OCI-LY1 (cell line): Measurements from ENCODE around the gene HDDC3.

Experiments used
- H2AFZ ChIP-seq: fragments of 200-600 bp; sonication (generic), shearing (Covaris generic); 2 replicates; pipeline ENCODE4 v1.6.0; 2014; ENCODE audit warnings: antibody characterized with exemption, mild to moderate bottlenecking, low read length
- H3F3A ChIP-seq: fragments of 200-600 bp; sonication (generic), shearing (Covaris generic); 2 replicates; pipeline ENCODE4 v1.6.0; 2014; ENCODE audit warnings: mild to moderate bottlenecking, antibody characterized with exemption, low read length, moderate library complexity; ENCODE audit not compliant: insufficient read depth
- H3K27ac ChIP-seq: fragments of 200-600 bp; sonication (generic); 2 replicates; pipeline ENCODE4 v1.5.1; 2014; ENCODE audit warnings: low read length, mixed run types, mild to moderate bottlenecking, low read depth; ENCODE audit not compliant: poor library complexity, severe bottlenecking
- H3K27me3 ChIP-seq: fragments of 200-600 bp; sonication (generic); 2 replicates; pipeline ENCODE4 v1.6.0; 2014; ENCODE audit warnings: antibody characterized with exemption, mild to moderate bottlenecking, low read length, moderate library complexity; ENCODE audit not compliant: insufficient read depth
- H3K36me3 ChIP-seq: fragments of 200-600 bp; sonication (generic); 2 replicates; pipeline ENCODE4 v1.6.1; 2014; ENCODE audit warnings: mild to moderate bottlenecking, antibody characterized with exemption, low read length, moderate library complexity, mixed read lengths; ENCODE audit not compliant: insufficient read depth
- H3K4me1 ChIP-seq: fragments of 200-600 bp; sonication (generic); 2 replicates; pipeline ENCODE4 v1.5.1; 2014; ENCODE audit warnings: mild to moderate bottlenecking, low read length, moderate library complexity; ENCODE audit not compliant: insufficient read depth, severe bottlenecking
- H3K4me2 ChIP-seq: fragments of 200-600 bp; sonication (generic), shearing (Covaris generic); 2 replicates; pipeline ENCODE4 v1.6.1; 2014; ENCODE audit warnings: low read length
- H3K4me3 ChIP-seq: fragments of 200-600 bp; sonication (generic); 2 replicates; pipeline ENCODE4 v1.5.1; 2014; ENCODE audit warnings: low read length, low read depth, mild to moderate bottlenecking, mixed read lengths; ENCODE audit not compliant: poor library complexity, severe bottlenecking
- H3K79me2 ChIP-seq: fragments of 200-600 bp; shearing (Covaris generic); 2 replicates; pipeline ENCODE4 v1.6.1; 2016; ENCODE audit warnings: mixed run types, low read length, mixed read lengths; ENCODE audit not compliant: insufficient read depth
- H3K9ac ChIP-seq: fragments of 200-600 bp; sonication (generic), shearing (Covaris generic); 2 replicates; pipeline ENCODE4 v1.6.1; 2014; ENCODE audit warnings: mild to moderate bottlenecking, low read length, mixed read lengths
- H3K9me2 ChIP-seq: fragments of 200-600 bp; sonication (generic), shearing (Covaris generic); 2 replicates; pipeline ENCODE4 v1.6.1; 2014; ENCODE audit warnings: low read depth, mild to moderate bottlenecking, low read length, mixed read lengths
- H3K9me3 ChIP-seq: fragments of 200-600 bp; shearing (Covaris generic); 2 replicates; pipeline ENCODE4 v1.6.1; 2014; ENCODE audit warnings: low read length, mixed read lengths
- H4K20me1 ChIP-seq: fragments of 200-600 bp; sonication (generic), shearing (Covaris generic); 2 replicates; pipeline ENCODE4 v1.6.0; 2016; ENCODE audit warnings: mild to moderate bottlenecking, low read length; ENCODE audit not compliant: insufficient read depth
- CTCF ChIP-seq: fragments of 200-600 bp; sonication (generic), shearing (Covaris generic); IDR thresholded peaks from 2 replicates; pipeline ENCODE4 v1.5.1; 2017; ENCODE audit warnings: mild to moderate bottlenecking, antibody characterized with exemption, low read length, moderate library complexity, mixed read lengths
- EZH2 ChIP-seq: fragments of 200-600 bp; sonication (generic), shearing (Covaris generic); IDR thresholded peaks from 2 replicates; pipeline ENCODE4 v1.8.0; 2017; ENCODE audit warnings: borderline replicate concordance, mixed run types, mild to moderate bottlenecking, antibody characterized with exemption, low read length, moderate library complexity, mixed read lengths

HDDC3 gene

DNA sequence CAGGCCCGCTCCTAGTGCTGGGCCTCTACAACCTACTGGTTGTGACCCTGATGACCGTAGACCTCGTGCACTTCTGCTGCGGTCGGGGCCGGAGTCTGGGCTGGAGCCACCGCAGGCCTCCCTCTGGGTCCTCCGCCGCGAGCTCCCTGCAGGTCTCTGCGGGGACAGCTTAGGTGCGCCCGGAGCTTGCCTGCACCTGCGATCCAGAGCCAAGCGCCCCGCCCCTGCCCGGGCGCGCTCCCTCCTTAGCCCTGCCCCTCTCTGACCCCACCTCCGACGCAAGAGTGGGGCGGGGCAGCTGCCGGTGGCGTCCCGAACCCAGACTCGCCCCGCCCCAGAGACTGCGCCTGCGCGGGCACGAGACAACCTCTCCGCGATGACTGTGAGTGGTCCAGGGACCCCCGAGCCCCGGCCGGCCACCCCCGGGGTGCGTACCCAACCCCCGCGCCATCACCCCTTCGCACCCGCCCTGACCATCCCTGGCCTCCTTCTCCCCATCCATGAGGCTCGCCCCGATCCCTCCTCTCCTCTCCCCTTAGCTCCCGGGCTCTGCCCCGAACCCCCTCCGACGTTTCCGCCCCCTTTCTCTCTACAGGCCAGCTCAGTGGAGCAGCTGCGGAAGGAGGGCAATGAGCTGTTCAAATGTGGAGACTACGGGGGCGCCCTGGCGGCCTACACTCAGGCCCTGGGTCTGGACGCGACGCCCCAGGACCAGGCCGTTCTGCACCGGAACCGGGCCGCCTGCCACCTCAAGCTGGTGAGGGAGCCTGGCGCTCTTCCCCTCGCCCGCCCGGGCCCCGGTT is 2.8 kb upstream of the HDDC3 start, which contains the start of gene UNC45A:
Gene UNC45A, plus strand, starts transcription at position 337 of the 803 bp plus-strand sequence. Its CDS starts 40 bp downstream, at position 377.
- Histone ChIP-seq H3F3A (no peaks in the 10 kb centered on the region), H3K9me2 (no peaks in the 10 kb centered on the region), H4K20me1 (no peaks in the 10 kb centered on the region), H3K4me3 (peak within 1 kb of the TSS; percentile 75), H3K4me2 (peak within 1 kb of the TSS; percentile 83), H3K4me1 (peaks cover 43% of the 10 kb centered on the region), H3K9ac (peak within 1 kb of the TSS; percentile 80), H3K27me3 (no peaks in the 10 kb centered on the region), H2AFZ (no peak within 1 kb of the TSS), H3K36me3 (peaks cover 20% of the 10 kb centered on the region; the same call in 1 of the 2 replicates), H3K27ac (peak within 1 kb of the TSS; percentile 45), H3K79me2 (no peaks in the 10 kb centered on the region), H3K9me3 (no peaks in the 10 kb centered on the region)
- no peak for TF ChIP-seq CTCF
- TF ChIP-seq EZH2 = no peak

GRCh38 chr15:90934256-90934948 is 2.1 kb upstream of the HDDC3 start:
- H3K4me1 ChIP-seq = peaks cover 45% of the 10 kb centered on the region

GRCh38 chr15:90933301-90933700 is 952 bp upstream of the HDDC3 start:
- no peaks in the 10 kb centered on the region for H3K9me3 ChIP-seq
- H3K9me2 ChIP-seq = no peaks in the 10 kb centered on the region
- TF ChIP-seq EZH2 (no peak), CTCF (no peak)
- no peaks in the 10 kb centered on the region for H4K20me1 ChIP-seq
- H3K4me2 ChIP-seq = no peak overlapping the region
- no peak overlapping the region for H2AFZ ChIP-seq
- no peak overlapping the region for H3K4me3 ChIP-seq
- peaks cover 9% of the 10 kb centered on the region; the same call in 1 of the 2 replicates for H3K36me3 ChIP-seq
- no peak overlapping the region for H3K9ac ChIP-seq
- no peaks in the 10 kb centered on the region for H3K27me3 ChIP-seq
- peaks cover 56% of the 10 kb centered on the region for H3K4me1 ChIP-seq
- H3K27ac ChIP-seq = peak overlapping the region; percentile 34
- H3K79me2 ChIP-seq = no peaks in the 10 kb centered on the region
- no peaks in the 10 kb centered on the region for H3F3A ChIP-seq

More at GRCh38 chr15:90934256-90934948, 2.1 kb upstream of the HDDC3 start:
- no peak for TF ChIP-seq EZH2
- peak; percentile 92 for TF ChIP-seq CTCF
- Histone ChIP-seq H3K9me2 (no peaks in the 10 kb centered on the region), H3K27me3 (no peaks in the 10 kb centered on the region), H3K9ac (peak overlapping the region; percentile 51; the same call in 1 of the 2 replicates), H3K27ac (peak overlapping the region; percentile 45), H4K20me1 (no peaks in the 10 kb centered on the region), H3K79me2 (no peaks in the 10 kb centered on the region), H2AFZ (no peak overlapping the region), H3K36me3 (peaks cover 13% of the 10 kb centered on the region; the same call in 1 of the 2 replicates), H3K9me3 (no peaks in the 10 kb centered on the region), H3K4me2 (peak overlapping the region; percentile 83), H3K4me3 (peak overlapping the region; percentile 75), H3F3A (no peaks in the 10 kb centered on the region)
